ENCODE measurements around the gene ZSCAN26. TPM values are rescaled to one million over a fixed set of nuclear protein-coding genes. Genes with fewer than 3 reads are reported as not detected.
A peak's percentile ranks its signal among the peaks of the same experiment; 100 is the strongest.

ZSCAN26 gene
- total and polyA plus RNA-seq, 12 donors: 7.2 to 27.3 (median 18.3) TPM

DNA sequence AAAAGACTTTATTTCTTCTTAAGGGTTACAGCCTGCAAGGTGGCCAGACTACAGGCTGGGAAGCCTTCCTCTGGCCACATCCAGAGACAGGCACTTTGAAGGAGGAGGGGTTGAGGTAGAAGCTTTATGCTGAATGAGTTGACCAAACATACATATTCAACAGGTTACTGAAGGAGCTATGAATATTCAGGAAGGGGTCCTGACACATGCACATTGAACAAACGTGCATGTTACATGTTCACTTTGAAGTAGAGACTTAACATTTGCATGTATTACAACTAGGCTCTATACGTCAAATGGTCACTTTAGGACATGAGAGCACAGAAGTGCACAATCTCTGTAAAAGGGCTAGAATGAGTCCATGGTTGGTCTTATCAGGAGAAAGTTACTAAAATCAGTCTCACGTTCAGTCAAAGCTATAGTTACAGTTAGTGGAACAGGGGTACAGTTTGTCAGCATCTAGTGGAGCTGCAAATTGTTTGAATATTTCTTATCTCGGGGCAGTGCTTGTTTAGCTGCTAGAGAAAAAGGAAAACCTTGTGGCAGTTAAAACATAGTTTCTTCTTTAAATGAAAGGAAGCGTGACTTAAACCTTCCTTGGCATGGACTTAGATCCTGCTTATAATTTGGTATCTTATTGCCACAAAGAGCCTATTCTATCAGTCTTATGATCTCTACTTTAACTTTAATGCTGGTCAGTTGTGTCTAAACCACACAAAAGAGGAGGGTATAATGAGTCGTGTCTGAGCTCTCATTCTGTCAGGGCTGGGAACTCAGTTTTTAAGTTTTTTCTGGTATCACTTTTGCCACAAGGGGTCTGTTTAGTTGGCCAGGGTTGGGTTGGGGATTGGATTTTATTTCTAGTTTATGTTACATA lies 46.4 kb upstream of the ZSCAN26 start:
- peaks cover 8 to 10% of the 10 kb centered on the region in 2 donors for H3K4me1 ChIP-seq (replicated peaks in 1 of 2)
- peaks cover 7% of the 10 kb centered on the region for H3K27me3 ChIP-seq
- no peak overlapping the region for H3K27ac ChIP-seq
- WGBS, 4 donors: 39 to 49% (median 49%) methylated on average over 6 of the region's 6 CpGs
- no peaks in the 10 kb centered on the region for H3K9me3 ChIP-seq (replicated peaks in 1 of 3)
- no peak for DNase-seq
- TF ChIP-seq POLR2A (IDR thresholded peaks at IDR 0.05): no peak
- TF ChIP-seq, protein P1, sequence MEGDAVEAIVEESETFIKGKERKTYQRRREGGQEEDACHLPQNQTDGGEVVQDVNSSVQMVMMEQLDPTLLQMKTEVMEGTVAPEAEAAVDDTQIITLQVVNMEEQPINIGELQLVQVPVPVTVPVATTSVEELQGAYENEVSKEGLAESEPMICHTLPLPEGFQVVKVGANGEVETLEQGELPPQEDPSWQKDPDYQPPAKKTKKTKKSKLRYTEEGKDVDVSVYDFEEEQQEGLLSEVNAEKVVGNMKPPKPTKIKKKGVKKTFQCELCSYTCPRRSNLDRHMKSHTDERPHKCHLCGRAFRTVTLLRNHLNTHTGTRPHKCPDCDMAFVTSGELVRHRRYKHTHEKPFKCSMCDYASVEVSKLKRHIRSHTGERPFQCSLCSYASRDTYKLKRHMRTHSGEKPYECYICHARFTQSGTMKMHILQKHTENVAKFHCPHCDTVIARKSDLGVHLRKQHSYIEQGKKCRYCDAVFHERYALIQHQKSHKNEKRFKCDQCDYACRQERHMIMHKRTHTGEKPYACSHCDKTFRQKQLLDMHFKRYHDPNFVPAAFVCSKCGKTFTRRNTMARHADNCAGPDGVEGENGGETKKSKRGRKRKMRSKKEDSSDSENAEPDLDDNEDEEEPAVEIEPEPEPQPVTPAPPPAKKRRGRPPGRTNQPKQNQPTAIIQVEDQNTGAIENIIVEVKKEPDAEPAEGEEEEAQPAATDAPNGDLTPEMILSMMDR (IDR thresholded peaks at IDR 0.05): no peak
- no peak overlapping the region for H3K4me3 ChIP-seq
- H3K36me3 ChIP-seq (replicated peaks in 1 of 2): no peaks in the 10 kb centered on the region
- intact Hi-C loops (cut with DNase I): no loop called here

DNA sequence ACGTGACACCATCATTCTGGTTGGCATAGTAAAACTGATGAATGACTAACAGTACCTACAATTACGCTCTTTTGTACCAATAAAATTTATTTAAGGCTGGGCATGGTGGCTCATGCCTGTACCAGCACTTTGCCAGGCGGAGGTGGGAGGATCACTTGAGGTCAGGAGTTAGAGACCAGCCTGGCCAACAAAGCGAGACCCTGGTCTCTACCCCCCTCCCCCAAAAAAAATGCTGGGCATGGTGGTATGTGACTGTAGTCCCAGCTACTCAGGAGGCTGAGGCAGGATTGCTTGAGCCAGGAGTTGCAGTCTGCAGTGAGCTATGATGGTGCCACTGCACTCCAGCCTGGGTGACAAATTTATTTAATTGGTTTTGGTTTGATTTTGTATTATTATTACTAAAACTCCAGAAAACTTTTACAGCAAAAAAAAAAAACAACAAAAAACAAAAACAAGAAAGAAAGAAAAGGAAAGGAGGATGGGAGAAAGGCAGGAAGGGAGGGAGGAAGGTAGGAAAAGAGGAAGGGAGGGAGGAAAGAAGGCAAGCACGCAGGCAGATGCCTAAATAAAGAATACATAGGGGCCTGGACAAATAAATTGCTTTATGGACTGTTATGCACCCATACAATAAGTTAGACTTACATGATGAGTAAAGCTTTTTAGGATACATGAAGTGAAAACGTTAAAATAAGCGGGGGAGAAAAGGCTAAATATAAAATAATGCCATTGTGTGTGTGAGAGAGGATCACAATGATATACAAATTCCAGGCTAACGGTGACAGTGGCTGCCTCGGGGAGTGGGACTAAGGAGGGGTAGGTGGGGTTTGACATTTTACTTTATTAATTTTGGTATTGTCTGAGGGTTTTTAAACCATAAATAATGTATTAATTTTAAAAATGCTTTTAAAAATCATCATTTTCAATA lies 42.5 kb upstream of the ZSCAN26 start:
- intact Hi-C loops (cut with DNase I): no loop called here

DNA sequence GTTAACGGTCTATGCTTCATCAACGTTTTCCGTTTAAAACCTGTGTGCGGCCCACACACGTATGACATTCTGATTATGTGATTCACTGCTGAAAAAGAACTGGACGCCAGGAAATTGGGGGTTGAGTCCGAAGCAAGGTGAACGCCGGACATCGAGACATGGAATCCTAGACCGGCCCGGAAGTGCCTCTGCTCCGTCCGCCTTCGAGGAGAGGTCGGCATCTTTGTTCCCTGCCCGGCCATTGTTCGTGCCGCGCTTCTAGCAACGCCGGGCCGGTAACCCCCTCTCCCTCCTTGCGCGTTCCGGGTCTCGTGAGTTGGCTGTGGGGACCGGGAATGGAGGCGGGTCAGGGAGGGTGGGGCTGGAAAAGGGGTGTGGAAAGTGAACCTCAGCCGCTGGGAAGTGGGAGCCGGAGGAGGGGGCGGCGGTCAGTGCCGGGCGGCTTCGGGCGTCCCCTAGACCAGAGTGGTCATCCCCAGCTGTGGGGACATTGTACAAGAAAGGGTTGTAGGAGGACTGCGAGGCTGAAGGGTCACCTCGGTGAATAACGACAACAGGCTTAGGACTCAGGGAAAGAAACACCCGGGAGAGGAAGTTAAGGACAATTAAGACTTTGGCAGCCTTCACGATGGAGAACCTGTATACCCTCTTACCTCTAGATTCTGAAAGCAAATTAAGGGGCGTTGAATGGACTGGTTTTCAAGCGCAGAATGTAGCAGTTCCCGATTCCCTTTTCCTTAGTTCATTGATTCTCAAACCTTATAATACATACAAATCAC lies 41.7 kb upstream of the ZSCAN26 start, which contains the start of gene ZSCAN9:
TSS of gene ZSCAN9 (plus strand) at position 220 of the 779 bp plus-strand sequence. CDS start 1,810 bp downstream, outside the sequence.
- peak within 1 kb of the TSS; percentile 42 to 91 (median 62) for H3K4me3 ChIP-seq

More for the DNA sequence above, 42.5 kb upstream of the ZSCAN26 start:
- Histone ChIP-seq H3K36me3 (replicated peaks in 1 of 2) (peaks cover 0 to 21% of the 10 kb centered on the region in 2 donors), H3K4me1 (replicated peaks in 1 of 2) (peaks cover 7 to 15% of the 10 kb centered on the region in 2 donors), H3K9me3 (replicated peaks in 1 of 3) (no peaks in the 10 kb centered on the region), H3K27me3 (peaks cover 7% of the 10 kb centered on the region), H3K27ac (peak overlapping the region in 4 of 5 donors; percentile 48 to 82 (median 72)), H3K4me3 (peak overlapping the region in 3 of 4 donors; percentile 42 to 91 (median 58))
- 51 to 57% (median 56%) methylated on average over 9 of the region's 9 CpGs for WGBS, 4 donors
- TF ChIP-seq, protein P1 (IDR thresholded peaks at IDR 0.05): no peak
- TF ChIP-seq POLR2A (IDR thresholded peaks at IDR 0.05): no peak
- no peak for DNase-seq

More for the DNA sequence above, 41.7 kb upstream of the ZSCAN26 start, which contains the start of gene ZSCAN9:
- WGBS, 4 donors: 0% methylated on average over 37 to 45 of the region's 45 CpGs
- H3K9me3 ChIP-seq (replicated peaks in 1 of 3): no peaks in the 10 kb centered on the region
- H3K27me3 ChIP-seq: peaks cover 6% of the 10 kb centered on the region
- intact Hi-C loops (cut with DNase I): no loop called here
- peaks cover 0 to 28% of the 10 kb centered on the region in 2 donors for H3K36me3 ChIP-seq (replicated peaks in 1 of 2)
- peak in 1 of 2 donors; percentile 59 for TF ChIP-seq POLR2A (IDR thresholded peaks at IDR 0.05)
- TF ChIP-seq, protein P1 (IDR thresholded peaks at IDR 0.05): no peak
- peaks cover 7 to 15% of the 10 kb centered on the region in 2 donors for H3K4me1 ChIP-seq (replicated peaks in 1 of 2)
- H3K27ac ChIP-seq: peak within 1 kb of the TSS in 4 of 5 donors; percentile 48 to 82 (median 72)
- DNase-seq: peak; percentile 79 to 94 (median 91)
